ENCODE measurements around the gene PIK3R6.

DNA sequence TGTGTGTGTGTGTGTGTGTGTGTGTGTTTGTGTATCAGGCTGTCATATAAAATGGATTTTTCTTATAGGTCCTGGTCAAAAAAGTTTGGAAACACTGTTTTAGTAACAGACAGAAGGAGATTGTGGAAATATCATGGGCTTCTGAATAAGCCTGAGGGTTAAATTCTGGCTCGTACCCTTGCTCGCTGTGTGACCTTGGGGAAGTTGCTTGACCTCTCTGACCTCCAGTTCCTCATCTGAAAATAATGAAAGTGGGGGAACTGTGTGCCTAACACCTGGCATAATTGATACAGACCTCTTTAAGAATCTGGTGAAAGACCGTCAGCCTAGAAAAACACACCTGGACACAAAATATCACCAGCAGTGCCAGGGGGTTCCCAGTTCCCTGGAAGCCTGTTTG lies 25.6 kb upstream of the PIK3R6 start:
- TF ChIP-seq POLR2A (IDR thresholded peaks at IDR 0.05): no peak
- TF ChIP-seq, protein P1, sequence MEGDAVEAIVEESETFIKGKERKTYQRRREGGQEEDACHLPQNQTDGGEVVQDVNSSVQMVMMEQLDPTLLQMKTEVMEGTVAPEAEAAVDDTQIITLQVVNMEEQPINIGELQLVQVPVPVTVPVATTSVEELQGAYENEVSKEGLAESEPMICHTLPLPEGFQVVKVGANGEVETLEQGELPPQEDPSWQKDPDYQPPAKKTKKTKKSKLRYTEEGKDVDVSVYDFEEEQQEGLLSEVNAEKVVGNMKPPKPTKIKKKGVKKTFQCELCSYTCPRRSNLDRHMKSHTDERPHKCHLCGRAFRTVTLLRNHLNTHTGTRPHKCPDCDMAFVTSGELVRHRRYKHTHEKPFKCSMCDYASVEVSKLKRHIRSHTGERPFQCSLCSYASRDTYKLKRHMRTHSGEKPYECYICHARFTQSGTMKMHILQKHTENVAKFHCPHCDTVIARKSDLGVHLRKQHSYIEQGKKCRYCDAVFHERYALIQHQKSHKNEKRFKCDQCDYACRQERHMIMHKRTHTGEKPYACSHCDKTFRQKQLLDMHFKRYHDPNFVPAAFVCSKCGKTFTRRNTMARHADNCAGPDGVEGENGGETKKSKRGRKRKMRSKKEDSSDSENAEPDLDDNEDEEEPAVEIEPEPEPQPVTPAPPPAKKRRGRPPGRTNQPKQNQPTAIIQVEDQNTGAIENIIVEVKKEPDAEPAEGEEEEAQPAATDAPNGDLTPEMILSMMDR (IDR thresholded peaks at IDR 0.05): no peak
